Sigmoid colon (tissue), 4 donors: ENCODE data around the gene SCYGR1.

ENCODE experiments used
- EP300 ChIP-seq, 4 donors: sonication (generic); formaldehyde crosslinking; IDR thresholded peaks; one replicate each; pipeline ENCODE4 v1.6.1; 2017; ENCODE audit warnings: antibody characterized with exemption in 4 of 4
- POLR2A ChIP-seq, 2 donors: fragments of 450-650 bp; IDR thresholded peaks; one replicate each; pipeline ENCODE4 v1.6.1; 2016; ENCODE audit warnings: antibody characterized with exemption in 2 of 2, mild to moderate bottlenecking in 2 of 2, moderate library complexity in 2 of 2
- POLR2AphosphoS5 ChIP-seq, 4 donors: sonication (generic); formaldehyde crosslinking; IDR thresholded peaks; one replicate each; pipeline ENCODE4 v1.6.1; 2017; ENCODE audit warnings: antibody characterized with exemption in 4 of 4
- TF ChIP-seq, protein P1 (sequence below), 4 experiments: fragments of 450-650 bp in 3 of 4; fragments of 200-600 bp in 1 of 4; IDR thresholded peaks; one replicate each; pipeline ENCODE4 v1.5.1; 2016 to 2019; ENCODE audit warnings: antibody characterized with exemption in 4 of 4, mild to moderate bottlenecking in 3 of 4, moderate library complexity in 2 of 4

DNA sequence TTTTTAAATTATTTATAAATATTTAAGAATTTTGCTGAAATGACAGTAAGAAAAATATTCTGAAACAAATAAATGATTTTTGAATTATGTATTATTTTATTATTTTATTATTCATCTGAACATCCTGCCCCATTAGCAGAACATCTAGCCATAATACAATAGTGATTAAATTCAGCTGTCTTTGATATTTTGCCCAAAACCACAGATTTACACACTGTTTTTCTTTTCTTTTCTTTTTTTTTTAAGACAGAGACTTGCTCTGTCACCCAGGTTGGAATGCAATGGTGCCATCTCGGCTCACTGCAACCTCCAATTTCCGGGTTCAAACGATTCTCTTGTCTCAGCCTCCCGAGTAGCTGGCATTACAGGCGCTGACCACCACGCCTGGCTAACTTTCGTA lies 1.9 kb upstream of the SCYGR1 start:
- TF ChIP-seq, protein P1, sequence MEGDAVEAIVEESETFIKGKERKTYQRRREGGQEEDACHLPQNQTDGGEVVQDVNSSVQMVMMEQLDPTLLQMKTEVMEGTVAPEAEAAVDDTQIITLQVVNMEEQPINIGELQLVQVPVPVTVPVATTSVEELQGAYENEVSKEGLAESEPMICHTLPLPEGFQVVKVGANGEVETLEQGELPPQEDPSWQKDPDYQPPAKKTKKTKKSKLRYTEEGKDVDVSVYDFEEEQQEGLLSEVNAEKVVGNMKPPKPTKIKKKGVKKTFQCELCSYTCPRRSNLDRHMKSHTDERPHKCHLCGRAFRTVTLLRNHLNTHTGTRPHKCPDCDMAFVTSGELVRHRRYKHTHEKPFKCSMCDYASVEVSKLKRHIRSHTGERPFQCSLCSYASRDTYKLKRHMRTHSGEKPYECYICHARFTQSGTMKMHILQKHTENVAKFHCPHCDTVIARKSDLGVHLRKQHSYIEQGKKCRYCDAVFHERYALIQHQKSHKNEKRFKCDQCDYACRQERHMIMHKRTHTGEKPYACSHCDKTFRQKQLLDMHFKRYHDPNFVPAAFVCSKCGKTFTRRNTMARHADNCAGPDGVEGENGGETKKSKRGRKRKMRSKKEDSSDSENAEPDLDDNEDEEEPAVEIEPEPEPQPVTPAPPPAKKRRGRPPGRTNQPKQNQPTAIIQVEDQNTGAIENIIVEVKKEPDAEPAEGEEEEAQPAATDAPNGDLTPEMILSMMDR (IDR thresholded peaks at IDR 0.05) = no peak
- TF ChIP-seq POLR2A (IDR thresholded peaks at IDR 0.05) (no peak), POLR2AphosphoS5 (IDR thresholded peaks at IDR 0.05) (no peak), EP300 (IDR thresholded peaks at IDR 0.05) (no peak)
